DMS 273 (cell line): ENCODE data around the gene CORO2B.
"Not testable (repeated sequence)": the region's sequence is repeated elsewhere in the genome, so short reads cannot be mapped to it uniquely, and the experiment has no call there.

Experiments
- DNase-seq: peaks from one replicate; lab custom pipeline; 2025; ENCODE audit not compliant: unreplicated experiment; lab: John Stamatoyannopoulos, UW

CORO2B gene

GRCh38 chr15:68643216-68643830, 64.5 kb downstream of the CORO2B start:
- DNase-seq = no peak

DNA sequence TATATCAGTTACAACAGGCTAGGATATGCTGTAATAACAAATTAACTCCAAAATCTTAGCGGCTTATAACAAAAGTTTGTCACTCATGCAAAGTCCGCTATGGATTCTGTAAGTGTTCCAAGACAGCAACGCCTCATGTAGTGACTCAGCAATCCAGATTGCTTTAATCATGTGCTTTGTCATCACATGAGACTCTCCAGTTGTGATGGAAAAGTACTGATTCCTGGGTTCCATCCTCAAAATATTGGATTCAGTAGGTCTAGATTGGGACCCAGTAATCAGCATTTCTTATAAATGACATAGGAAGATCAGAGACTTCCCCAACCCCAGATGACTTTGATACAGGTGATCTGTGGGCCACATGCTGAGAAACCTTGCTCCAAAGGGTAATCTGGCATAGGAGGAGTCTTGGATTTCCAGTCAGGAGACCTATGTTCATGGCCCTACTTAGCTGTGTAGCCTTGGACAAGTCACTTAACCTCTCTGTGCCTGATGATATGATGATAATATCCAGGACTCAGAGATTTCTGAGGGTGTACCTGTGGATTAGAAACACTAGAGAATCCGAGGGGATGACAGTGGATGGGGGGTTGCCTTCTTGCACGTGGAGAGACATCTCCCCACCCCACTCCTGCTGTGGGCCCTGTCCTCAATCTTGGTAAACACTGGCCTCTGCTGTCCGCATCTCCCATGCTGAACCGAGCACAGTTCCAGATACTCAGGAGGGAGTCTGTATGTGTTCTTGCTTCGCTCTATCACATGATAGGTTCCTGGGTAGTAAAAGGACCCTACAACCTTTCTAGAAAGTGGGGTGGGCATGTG, 65.5 kb downstream of the CORO2B start:
- DNase-seq = peak; percentile 21

- no peak for DNase-seq
Measured at GRCh38 chr15:68644996-68645395, 66.2 kb downstream of the CORO2B start.

GRCh38 chr15:68646156-68646555, 67.4 kb downstream of the CORO2B start:
- no peak for DNase-seq

GRCh38 chr15:68646696-68647095, 67.9 kb downstream of the CORO2B start:
- no peak for DNase-seq

GRCh38 chr15:68647361-68647760, 68.6 kb downstream of the CORO2B start:
- DNase-seq = not testable (repeated sequence)

- peak; percentile 44 for DNase-seq
Measured at GRCh38 chr15:68650901-68651709, 72.3 kb downstream of the CORO2B start.

GRCh38 chr15:68651916-68652525, 73.2 kb downstream of the CORO2B start:
- peak; percentile 84 for DNase-seq

DNA sequence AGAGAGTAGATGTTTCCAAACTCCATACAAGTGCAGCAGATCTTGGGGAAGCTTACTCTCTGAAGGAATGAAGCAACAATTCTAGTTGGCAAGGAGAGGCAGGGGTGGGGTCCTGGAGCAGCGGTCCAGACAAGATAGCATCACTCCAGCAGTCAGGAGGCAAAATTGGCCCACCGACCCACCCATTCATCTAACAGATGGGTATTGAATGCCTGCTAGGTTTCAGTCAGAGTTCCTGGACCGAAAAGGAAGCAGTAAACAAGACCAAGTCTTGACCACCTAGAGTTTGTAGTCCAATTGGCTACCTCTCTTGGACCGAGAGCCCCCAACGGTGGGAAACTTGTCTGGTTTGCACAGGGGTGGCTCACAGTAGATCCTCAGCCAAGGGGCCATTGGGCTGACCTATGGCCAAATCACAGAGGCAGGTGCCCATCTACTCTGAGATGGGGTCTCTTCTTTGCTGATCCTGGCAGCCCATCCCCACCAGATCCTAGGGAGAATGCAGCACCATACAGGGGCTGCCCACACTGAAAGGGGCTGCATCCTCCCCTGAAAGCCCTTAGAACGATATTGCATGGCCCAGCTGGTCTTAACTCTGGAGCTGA, 74.3 kb downstream of the CORO2B start:
- DNase-seq = no peak

- DNase-seq = no peak
Measured at GRCh38 chr15:68653801-68654200, 75.0 kb downstream of the CORO2B start.

GRCh38 chr15:68654786-68655560, 76.2 kb downstream of the CORO2B start:
- no peak for DNase-seq

DNA sequence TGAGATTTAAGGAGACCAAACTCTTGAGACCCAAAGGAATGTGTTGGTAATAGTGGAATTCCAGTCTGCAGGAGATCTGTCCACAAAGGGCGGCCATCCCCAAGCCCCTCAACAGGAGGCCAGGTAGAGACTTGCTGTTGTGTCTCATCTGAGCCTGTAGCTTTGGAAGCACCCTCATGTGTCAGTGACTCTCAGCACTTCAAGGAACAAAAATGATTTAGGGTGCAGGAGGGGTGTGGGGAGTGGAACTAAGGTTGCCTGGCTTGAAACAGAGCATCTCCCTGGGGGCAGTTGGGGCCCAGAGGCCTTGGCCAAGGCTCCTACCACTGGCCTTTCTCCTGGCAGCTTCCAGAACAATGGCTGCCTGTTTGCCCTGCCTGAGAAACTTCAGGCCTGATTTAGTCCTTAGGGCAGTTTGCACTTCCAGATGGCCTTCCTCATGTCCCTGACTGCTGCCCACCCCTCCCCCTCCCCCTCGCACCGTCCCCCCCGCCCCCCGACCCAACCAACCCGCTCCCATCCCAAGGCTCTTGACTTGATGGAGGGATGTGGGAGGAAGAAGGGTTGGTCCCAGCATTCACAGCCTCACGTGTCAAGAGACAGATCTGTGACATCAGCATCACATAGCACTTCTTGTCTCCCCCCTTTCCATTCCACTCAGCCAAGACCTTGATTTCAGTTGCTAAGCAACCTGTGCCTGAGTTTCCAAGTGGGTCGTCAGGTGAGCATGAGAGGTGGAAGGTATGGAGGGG, 77.1 kb downstream of the CORO2B start:
- peak; percentile 21 for DNase-seq

DNA sequence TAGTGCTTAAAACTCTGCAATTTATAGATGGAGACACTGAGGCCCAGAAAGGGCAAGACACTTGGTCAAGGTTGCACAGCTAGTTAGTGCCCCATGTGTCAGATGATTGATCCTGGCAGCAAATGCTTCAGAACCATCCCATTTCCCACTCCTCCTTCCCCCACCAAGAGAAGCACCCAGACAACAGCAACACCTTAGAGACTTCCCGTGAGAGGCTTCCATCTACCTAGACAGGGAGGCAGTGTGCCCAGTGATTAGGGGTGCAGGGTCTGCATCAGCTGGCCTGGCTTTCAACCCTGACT, 77.6 kb downstream of the CORO2B start:
- no peak for DNase-seq

DNA sequence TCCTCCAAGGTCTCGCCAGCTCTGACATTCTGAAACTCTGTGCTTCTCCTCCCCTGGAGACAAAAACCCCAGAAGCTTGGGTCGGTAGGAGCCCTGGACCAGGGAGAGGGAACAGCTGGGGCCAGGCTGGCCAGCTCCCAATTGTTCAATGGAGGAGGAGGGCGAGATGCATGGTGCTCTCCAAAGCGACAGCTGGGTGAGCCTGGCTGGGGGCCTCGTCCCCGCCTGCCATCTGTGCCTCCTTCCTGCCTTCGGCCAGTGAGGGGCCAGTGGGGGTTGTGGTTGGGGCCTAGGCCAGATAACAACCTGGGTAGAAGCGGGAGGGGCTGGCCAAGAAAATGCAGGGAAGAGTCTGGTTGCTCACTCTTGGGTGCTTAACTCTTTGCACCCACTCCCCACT, 79.4 kb downstream of the CORO2B start:
- DNase-seq = peak; percentile 97

DNA sequence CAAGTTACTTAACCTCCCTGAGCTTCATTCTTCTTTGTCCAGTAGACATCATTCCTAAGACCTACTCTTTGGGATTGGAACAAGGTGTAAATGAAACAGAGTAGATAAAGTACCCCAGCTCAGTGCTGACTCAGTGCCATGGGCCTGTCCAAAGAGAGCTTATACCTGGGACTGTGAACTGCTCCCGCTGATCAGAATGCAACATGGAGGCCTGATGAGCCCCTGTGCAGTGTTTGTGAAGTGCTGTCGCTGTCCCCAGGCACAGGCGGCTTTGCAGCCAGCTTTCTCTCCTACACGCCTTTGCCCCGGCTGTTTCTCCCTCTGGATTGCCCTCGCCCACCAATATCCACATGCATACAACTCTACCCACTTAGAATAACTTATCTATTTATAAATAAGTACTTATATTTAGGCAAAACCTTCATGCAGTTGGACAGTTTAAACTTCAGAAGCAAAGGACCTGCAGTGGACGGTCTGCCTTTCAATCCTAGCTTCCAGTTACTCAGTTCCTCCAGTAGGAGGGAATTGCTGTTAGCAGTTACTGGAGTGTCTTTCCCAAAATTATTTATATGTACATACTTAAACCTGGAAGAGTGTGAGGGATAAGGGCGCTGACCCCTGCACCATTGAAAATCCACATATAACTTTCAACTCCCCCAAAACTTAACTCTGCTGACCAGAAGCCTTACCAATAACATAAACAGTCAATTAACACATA, 80.0 kb downstream of the CORO2B start:
- DNase-seq = peak; percentile 62

GRCh38 chr15:68663526-68663925, 84.7 kb downstream of the CORO2B start:
- no peak for DNase-seq

DNA sequence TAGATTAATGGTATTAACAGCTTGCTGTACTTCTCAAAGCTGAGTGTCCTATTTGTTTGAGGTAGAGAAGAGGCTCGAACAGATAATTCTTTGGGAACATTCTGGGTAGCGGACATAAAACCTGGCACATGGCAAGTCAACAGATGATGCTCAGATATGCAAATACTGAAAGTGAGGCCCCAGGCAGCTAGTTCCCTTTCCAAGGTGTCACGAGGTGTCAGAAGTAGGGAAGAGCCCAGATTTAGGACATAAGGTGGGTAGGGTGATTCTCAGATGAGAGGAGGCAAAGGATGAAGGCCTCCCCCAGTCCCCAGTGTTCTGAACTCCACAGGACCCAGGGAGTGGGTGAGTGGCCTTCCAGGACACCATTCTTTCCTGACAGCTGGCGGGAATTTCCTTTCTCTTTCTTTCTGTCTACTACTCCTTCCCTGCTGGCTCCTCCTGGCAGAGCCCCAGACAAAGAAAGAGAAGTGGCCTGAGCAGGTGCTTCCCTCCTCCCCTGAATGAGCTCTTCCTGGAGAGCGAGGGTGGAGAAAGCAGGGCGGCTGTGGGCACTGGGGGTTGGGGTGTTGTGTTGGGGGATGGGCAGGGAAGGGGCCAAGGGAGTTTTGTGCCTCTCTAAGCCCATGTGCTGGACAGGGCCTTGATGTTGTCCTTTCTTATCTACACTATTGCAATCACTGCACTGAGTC, 87.5 kb downstream of the CORO2B start:
- DNase-seq = peak; percentile 82

DNA sequence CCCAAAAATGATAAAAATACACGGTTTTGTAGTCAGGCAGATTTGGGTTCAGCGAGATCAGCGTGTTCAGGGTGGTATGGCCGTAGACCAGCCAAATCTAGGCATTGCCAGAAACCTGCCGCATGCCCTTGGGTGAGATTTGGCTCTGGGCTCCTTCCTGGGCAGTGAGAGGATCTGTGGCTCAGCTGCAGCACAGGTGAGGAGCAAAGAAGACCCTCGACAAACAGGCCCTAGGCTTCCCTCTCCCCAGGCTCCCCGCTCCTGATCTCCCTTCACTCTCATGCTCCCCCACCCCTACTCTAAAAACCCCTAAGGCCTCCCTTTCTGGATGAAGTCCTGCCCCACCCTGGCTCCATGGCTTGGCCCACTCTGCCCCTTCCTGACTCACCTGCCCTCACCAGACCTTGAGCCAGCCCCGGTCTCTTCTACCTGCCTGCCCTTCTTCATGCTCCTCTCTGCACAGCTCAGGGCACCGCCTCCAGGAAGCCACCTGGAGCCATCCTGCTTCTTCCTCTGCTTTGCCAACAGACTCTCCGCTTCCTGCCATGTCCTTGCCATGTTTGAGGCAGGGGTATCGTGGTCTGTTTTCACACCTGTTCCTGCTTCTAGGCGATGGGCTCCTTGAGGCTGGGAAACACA, 88.1 kb downstream of the CORO2B start:
- no peak for DNase-seq
